Effector CD8-positive, alpha-beta T cell (primary cell): Measurements from ENCODE around the gene PPP1R1C.

Experiments used
- DNase-seq: peaks from one replicate; lab custom pipeline; 2025; lab: John Stamatoyannopoulos, UW

PPP1R1C gene

GRCh38 chr2:182113334-182113733 is 127.7 kb downstream of the PPP1R1C start:
- DNase-seq = no peak

- DNase-seq = no peak
These were observed 129.6 kb downstream of the PPP1R1C start for GRCh38 chr2:182115258-182115657.

DNA sequence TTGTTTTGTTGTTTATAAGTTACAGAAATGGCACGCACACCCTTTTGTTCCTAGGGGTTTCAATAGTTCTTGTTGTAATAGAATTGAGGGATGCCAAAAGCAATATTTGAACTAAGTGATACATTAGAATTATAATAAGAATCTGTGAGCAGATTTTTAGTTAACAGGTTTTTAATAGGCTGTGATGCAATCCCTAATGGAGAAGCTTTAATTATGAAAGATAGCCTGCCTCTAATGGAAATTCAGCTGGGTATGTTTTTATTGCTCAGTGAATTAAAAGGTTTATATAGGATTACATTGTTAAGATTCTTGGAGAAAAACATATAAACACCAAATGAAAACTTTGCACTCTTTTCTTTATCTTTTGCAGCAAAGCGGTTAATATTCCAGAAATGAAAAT is 131.1 kb downstream of the PPP1R1C start:
- DNase-seq = no peak

DNA sequence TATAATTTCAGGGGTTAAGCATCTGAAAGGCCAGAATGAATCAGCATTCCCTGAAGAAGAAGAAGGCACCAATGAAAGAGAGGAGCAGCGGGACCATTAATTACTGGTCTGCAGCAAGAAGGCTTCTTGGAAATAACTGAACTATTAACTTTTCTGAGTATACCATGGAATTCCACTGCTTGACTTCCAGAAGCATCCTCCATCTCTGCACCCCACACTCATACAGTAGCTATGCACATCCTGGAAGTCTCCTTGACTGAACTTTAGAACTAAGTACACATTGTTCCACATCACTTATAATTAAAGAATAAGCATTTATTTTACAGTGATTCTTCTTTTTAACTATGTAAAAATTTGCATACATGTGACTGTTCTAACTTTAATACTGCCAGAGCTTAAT is 131.5 kb downstream of the PPP1R1C start:
- no peak for DNase-seq

DNA sequence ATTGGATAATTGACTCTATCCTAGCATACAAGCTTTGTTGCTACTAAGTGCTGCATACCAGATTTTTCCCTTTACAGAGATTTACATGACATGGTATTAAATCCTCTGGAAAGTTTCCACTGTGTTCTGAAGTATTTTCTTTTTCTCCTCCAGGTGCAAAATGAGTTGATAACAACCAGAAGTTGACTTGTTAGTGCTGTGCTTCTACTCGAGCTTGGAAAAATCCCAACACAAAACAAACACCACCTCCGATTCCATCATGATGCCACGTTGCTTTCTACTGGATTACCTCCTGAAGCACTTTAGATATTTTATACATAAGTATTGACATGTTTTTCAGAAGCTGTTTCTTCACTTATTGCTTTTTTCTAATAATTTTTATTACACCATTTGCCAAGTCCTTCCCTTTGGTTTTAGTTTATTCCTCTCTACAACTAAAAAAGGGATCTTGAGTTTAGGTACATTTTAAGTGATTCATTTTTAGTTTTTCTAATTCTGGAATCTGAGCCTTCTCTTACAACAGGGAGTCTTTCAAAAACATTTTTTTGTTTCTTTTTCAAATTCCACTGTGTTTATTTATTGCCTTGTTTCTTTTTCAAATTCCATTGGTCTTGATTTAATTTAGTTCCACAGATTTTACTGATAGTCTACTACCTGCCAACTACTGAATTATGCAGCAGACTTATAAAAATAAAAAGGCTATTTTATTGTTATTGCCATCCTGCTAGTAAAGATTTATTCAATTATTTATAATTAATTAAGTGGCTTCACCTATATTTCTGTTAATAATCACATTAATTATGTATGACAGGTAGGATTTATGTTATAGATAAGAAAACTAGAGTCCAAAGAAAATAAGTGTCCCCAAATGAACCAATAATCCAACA is 143.4 kb downstream of the PPP1R1C start:
- no peak for DNase-seq

DNA sequence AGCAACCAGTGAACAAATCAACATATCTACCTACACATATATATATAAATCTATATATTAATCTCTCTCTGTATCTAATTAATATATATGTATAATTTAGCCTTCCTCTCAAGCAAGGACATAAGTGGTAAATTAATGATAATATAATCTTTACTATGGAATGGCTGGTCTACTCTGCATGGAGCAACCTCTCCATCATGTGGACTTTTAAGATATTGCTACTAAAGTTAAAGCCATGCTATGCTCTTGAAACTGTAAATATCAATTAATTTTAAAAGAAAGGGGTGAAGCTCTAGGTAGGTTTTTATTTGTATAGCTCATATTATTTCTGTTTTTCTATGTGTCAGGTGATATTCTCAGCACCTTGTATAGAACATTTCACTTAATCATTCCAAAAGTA is 147.0 kb downstream of the PPP1R1C start:
- DNase-seq = no peak

GRCh38 chr2:182133195-182133891 is 147.7 kb downstream of the PPP1R1C start:
- DNase-seq = no peak

- DNase-seq = no peak
These were observed 148.5 kb downstream of the PPP1R1C start for GRCh38 chr2:182134201-182134600.

GRCh38 chr2:182142062-182142461 is 156.4 kb downstream of the PPP1R1C start:
- DNase-seq = no peak

GRCh38 chr2:182144041-182144775 is 158.6 kb downstream of the PPP1R1C start:
- no peak for DNase-seq

GRCh38 chr2:182144776-182145165 is 159.1 kb downstream of the PPP1R1C start:
- DNase-seq = no peak

- no peak for DNase-seq
These were observed 162.7 kb downstream of the PPP1R1C start for GRCh38 chr2:182148344-182148743.

GRCh38 chr2:182163878-182164277 is 178.2 kb downstream of the PPP1R1C start:
- DNase-seq = no peak

- no peak for DNase-seq
These were observed 179.0 kb downstream of the PPP1R1C start for GRCh38 chr2:182164686-182165085.

- no peak for DNase-seq
These were observed 179.5 kb downstream of the PPP1R1C start for GRCh38 chr2:182165202-182165601.

DNA sequence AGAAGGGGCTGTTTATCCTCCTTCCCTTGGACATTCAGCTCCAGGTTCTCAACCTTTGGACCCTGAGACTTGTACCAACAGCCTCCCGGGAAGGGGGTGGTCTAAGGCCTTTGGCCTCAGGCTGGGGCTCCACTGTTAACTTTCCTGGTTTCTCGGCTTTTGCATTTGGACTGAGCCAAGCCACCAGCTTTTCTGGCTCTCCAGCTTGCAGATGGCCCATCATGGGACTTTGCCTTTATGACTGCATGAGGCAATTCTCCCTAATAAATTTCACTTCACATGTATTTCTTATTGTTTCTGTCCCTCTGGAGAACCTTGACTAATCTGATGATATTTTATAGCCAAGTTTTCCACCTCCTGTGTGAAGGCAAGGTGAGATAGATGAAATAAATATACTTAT is 180.8 kb downstream of the PPP1R1C start:
- DNase-seq = no peak

GRCh38 chr2:182166841-182167240 is 181.2 kb downstream of the PPP1R1C start:
- no peak for DNase-seq
